ENCODE measurements around the gene PIK3R4.

The PIK3R4 gene

GRCh38 chr3:130746246-130747039 lies at the start of gene PIK3R4:
Gene PIK3R4 (minus strand): TSS chr3:130746829. CDS start chr3:130745218, 1,611 bp downstream.
- DNase-seq: peak; percentile 95

GRCh38 chr3:130795396-130795795 lies 48.8 kb upstream of the PIK3R4 start:
- DNase-seq: no peak

- DNase-seq: no peak
Observed at GRCh38 chr3:130792246-130792645, 45.6 kb upstream of the PIK3R4 start.

GRCh38 chr3:130789782-130790322 lies 43.2 kb upstream of the PIK3R4 start:
- no peak for DNase-seq

- DNase-seq: no peak
Observed at GRCh38 chr3:130787422-130788068, 40.9 kb upstream of the PIK3R4 start.

- DNase-seq: no peak
Observed at GRCh38 chr3:130786306-130786705, 39.7 kb upstream of the PIK3R4 start.

- DNase-seq: no peak
Observed at GRCh38 chr3:130783629-130784028, 37.0 kb upstream of the PIK3R4 start.

- DNase-seq: no peak
Observed at GRCh38 chr3:130779486-130779885, 32.9 kb upstream of the PIK3R4 start.

- no peak for DNase-seq
Observed at GRCh38 chr3:130779031-130779430, 32.4 kb upstream of the PIK3R4 start.

GRCh38 chr3:130773366-130773765 lies 26.7 kb upstream of the PIK3R4 start:
- DNase-seq: no peak

- DNase-seq: no peak
Observed at GRCh38 chr3:130772129-130772528, 25.5 kb upstream of the PIK3R4 start.

GRCh38 chr3:130770644-130771043 lies 24.0 kb upstream of the PIK3R4 start:
- no peak for DNase-seq

GRCh38 chr3:130761730-130762311 lies 15.2 kb upstream of the PIK3R4 start:
- no peak for DNase-seq

- no peak for DNase-seq
Observed at GRCh38 chr3:130760922-130761321, 14.3 kb upstream of the PIK3R4 start.

GRCh38 chr3:130759692-130760338 lies 13.2 kb upstream of the PIK3R4 start:
- peak; percentile 63 for DNase-seq

GRCh38 chr3:130758624-130759369 lies 12.2 kb upstream of the PIK3R4 start:
- DNase-seq: no peak

GRCh38 chr3:130757611-130758150 lies 11.1 kb upstream of the PIK3R4 start:
- DNase-seq: no peak

- no peak for DNase-seq
Observed at GRCh38 chr3:130755666-130756065, 9.0 kb upstream of the PIK3R4 start.

GRCh38 chr3:130748981-130749380 lies 2.4 kb upstream of the PIK3R4 start:
- no peak for DNase-seq

- no peak for DNase-seq
Observed at GRCh38 chr3:130748467-130748861, 1.8 kb upstream of the PIK3R4 start.

- no peak for DNase-seq
Observed at GRCh38 chr3:130743354-130743753, 3.3 kb downstream of the PIK3R4 start.

- DNase-seq: no peak
Observed at GRCh38 chr3:130741946-130742610, 4.6 kb downstream of the PIK3R4 start.

Data from activated CD4-positive, alpha-beta T cell treated with anti-CD3 and anti-CD28 coated beads for 48 hours (primary cell).